Measurements from ENCODE around the gene SETBP1.

Gene SETBP1

DNA sequence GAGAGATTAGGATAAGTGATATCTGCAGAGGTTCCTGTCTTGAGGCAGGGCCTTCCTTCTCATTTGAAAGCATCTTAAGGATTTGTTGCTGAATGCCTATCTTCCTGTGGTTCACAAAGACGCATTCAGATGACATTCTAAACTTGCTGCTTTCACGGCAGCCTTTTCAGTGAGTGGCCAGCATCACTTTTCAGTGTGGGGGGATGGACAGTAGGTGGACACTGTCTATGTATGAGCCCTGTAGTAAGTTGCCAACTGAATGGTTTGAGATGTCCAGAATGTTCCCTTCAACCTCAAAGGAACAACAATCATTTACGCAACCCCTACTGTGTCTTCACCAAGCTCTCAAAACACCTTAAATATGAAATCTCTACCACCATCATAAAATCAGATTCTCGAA, 46.6 kb downstream of the SETBP1 start:
- Mint-ChIP-seq H3K9me3 (no peaks in the 10 kb centered on the region), H3K36me3 (peaks cover 38% of the 10 kb centered on the region), H3K27me3 (no peaks in the 10 kb centered on the region), H3K27ac (peak overlapping the region; percentile 94), H3K4me3 (no peak overlapping the region), H3K4me1 (peaks cover 100% of the 10 kb centered on the region)
- no peak for ATAC-seq

DNA sequence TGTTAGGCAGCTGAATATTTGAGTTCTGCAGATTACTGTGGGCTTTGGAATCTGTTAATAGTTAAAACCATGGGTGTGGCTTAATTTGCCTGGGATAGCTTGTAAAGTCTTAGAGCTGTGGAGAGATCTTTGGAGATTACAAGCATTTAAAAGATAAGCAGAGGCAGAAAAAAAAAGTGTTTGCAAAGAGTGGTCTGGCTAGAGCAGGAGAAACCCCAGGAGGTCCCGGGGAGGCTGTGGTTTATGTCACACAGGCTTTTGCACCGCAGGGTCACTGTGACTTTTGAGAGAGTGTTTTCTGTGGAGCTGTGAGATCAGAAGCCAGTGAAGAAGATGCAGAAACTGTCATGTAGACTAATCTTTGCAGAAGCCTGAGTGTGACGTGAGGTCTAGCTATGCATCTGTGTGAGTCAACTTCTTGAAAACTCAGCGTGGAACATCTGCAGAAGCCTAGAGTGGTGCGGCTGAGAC, 49.0 kb downstream of the SETBP1 start:
- Mint-ChIP-seq H3K27ac (peak overlapping the region; percentile 94), H3K9me3 (no peaks in the 10 kb centered on the region), H3K36me3 (peaks cover 40% of the 10 kb centered on the region), H3K4me1 (peaks cover 100% of the 10 kb centered on the region), H3K4me3 (peak overlapping the region; percentile 42), H3K27me3 (no peaks in the 10 kb centered on the region)
- peak; percentile 83 for ATAC-seq

DNA sequence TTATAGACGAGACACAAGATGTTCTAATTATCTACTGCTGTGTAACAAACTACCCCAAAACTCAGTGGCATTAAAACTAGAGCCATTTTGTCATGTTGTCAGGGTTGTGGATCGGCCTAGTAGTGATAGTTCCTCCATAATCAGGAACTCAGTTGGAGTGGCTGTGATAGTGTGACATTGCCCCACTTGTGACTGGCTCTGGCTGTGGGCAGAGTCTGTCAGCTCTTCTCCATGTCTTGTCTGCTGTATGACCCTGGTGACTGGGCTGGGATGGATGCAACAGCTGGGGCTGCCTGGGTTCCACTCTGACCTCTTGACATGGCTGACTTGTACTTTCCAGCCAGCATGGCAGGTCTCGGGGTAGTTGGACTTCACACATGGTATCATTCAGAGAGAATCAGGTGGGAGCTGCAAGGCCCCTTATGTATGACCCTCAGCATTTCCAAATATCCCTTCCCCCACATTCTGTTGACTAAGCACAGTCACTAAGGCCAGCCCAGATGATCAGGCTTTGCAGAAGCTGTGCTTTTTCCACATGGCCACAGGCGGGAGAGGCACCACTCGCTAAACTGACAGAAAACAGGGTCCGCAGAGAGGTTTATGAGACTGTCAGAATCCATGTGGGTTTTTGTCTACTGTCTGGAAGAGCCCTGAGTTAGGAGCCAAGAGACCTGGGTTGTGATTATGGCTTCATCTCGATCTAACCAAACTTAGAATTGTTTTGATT, 50.3 kb downstream of the SETBP1 start:
- peak overlapping the region; percentile 94 for H3K27ac Mint-ChIP-seq
- no peak for ATAC-seq
- H3K27me3 Mint-ChIP-seq, result no peaks in the 10 kb centered on the region
- H3K4me3 Mint-ChIP-seq, result no peak overlapping the region
- H3K9me3 Mint-ChIP-seq, result no peaks in the 10 kb centered on the region
- H3K4me1 Mint-ChIP-seq, result peaks cover 100% of the 10 kb centered on the region
- peaks cover 49% of the 10 kb centered on the region for H3K36me3 Mint-ChIP-seq

DNA sequence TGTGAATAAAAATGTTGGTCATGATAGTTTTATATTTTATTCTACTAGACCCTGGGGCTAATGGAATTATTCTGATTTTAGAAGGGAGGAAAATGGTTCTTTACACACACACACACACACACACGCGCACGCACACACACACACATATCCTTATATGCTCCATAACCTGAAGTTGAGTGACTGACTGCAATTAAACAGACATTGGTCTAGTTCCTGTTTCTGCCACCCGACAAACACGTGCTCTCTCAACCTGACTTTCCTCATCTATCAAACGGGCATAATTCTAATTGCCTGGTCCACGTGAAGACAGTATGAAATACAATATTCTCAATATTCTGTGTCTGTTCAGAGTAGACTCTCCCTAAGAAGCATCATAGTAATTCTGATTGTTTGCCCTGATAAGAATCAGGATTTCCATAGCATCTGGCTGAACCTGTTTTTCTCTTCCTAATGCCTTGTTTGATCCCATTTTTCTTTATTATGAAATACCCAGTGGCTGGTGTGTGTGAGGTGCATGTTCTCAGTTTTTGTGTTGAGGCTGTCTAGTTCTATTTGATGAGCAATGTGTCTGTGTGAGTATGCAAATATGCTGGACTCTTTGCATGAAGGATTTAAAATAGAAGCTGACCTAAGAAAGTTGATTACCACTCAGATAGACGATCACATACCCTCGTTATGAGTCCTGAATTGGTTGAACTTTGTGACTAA, 51.0 kb downstream of the SETBP1 start:
- H3K4me1 Mint-ChIP-seq, result peaks cover 97% of the 10 kb centered on the region
- H3K36me3 Mint-ChIP-seq, result peaks cover 54% of the 10 kb centered on the region
- H3K9me3 Mint-ChIP-seq, result no peaks in the 10 kb centered on the region
- H3K27ac Mint-ChIP-seq, result peak overlapping the region; percentile 94
- H3K27me3 Mint-ChIP-seq, result no peaks in the 10 kb centered on the region
- ATAC-seq, result peak; percentile 67
- peak overlapping the region; percentile 32 for H3K4me3 Mint-ChIP-seq

DNA sequence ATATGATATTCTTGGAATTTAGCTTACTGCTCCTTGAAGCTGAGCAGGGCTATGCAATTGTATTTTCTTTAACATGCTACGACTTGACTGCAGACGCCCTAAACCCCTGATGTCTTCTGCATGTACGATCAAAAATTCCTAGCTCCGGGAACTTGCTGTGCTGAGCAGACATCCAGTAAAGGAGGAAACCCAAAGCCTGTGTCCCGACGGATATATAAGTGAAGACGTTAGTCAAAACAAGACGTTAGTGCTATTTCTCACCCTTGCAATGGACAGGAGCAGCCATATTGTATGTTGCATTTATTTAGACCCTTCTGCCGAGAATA, 51.5 kb downstream of the SETBP1 start:
- no peak for ATAC-seq
- H3K27ac Mint-ChIP-seq, result peak overlapping the region; percentile 94
- peak overlapping the region; percentile 32 for H3K4me3 Mint-ChIP-seq

DNA sequence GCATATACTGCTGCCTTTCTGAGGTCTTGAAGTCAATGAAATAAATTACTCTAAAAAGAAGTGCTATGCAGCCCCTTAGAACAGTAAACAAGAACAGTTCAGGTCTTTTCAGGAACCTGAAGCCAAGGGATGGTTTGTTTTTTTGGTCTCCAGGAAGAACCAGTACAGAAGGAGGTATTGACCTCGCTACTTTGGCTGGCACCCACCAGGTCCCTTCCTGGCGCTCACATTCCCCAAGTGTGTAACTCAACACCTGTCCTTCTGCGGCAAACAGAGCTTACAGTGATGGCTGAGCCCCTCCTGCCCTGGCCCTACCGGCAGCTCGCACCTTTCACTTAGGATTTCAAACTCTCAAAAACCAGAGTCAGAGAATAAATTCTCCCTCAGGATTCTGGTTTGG, 51.9 kb downstream of the SETBP1 start:
- Mint-ChIP-seq H3K4me1 (peaks cover 92% of the 10 kb centered on the region), H3K4me3 (no peak overlapping the region), H3K9me3 (no peaks in the 10 kb centered on the region), H3K36me3 (peaks cover 58% of the 10 kb centered on the region), H3K27me3 (no peaks in the 10 kb centered on the region), H3K27ac (peak overlapping the region; percentile 94)
- ATAC-seq, result no peak

More for the DNA sequence above, 51.5 kb downstream of the SETBP1 start:
- Mint-ChIP-seq H3K4me1 (peaks cover 96% of the 10 kb centered on the region), H3K9me3 (no peaks in the 10 kb centered on the region), H3K27me3 (no peaks in the 10 kb centered on the region), H3K36me3 (peaks cover 58% of the 10 kb centered on the region)

DNA sequence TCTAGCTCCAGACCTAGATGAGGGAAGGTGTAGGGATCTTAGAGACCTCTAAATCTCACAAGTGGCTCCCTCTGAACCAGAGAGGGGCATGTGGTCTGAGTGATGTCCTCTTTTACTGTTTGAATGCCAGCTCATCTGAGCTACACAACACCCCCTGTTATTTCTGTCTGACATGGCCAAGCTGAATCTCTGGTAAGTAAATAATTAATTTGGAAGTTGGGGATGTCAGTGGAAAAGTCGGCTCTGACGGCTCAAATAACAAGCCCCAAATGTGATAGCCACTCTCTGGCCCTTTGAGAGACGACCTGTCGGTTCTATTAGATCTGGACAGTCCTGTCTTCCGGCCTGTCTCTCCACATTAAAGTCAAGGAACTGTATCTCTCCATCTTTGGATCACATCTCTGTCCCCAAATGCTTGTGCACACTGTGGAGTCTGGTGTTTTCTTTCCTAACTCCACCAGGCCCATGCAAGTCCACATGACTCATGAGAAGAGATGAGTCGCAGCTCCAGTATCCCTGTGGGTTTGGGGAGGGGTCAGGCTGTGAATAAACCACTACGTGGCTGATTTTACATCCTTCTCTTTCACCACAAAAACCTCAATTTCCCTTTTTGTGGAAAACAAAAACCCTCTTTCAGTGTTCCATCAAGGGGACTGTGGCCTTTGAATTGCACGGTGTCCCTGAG, 52.5 kb downstream of the SETBP1 start:
- Mint-ChIP-seq H3K9me3 (no peaks in the 10 kb centered on the region), H3K27me3 (no peaks in the 10 kb centered on the region), H3K27ac (peak overlapping the region; percentile 94), H3K4me3 (no peak overlapping the region), H3K4me1 (peaks cover 91% of the 10 kb centered on the region), H3K36me3 (peaks cover 64% of the 10 kb centered on the region)
- ATAC-seq, result no peak

DNA sequence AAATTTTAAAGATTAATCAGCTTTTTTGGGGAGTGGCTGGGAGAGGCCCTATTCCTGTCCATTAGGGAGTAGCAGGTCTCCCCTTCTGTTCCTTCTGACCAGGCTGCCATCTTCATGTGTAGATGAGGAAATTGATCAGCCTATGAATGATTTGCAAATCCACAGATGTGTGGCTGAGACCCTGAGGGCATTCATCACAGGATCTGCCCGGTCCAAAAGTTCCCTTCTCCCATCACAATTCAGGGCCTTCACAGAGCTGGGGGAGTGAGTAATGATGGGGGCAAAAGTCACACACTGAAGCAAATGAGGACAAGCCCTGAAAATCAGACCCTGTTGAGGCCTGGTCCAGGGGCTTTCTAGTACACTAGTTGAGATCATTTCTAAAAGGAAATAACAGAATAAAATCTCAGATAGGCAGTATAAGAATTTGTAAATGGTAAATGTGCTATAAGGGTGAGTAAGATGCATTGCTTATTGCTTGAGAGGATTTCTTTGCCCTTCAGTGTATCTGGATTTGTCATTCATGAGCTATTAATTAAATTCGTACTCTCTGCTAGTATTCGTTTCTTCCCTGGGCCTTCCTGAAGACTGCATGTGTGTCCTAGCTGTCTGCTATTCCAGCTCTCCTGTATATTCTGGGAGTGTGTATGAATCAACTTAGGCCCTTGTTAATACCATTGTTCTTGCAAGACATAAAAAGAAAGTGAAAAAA, 53.2 kb downstream of the SETBP1 start:
- H3K27me3 Mint-ChIP-seq, result no peaks in the 10 kb centered on the region

DNA sequence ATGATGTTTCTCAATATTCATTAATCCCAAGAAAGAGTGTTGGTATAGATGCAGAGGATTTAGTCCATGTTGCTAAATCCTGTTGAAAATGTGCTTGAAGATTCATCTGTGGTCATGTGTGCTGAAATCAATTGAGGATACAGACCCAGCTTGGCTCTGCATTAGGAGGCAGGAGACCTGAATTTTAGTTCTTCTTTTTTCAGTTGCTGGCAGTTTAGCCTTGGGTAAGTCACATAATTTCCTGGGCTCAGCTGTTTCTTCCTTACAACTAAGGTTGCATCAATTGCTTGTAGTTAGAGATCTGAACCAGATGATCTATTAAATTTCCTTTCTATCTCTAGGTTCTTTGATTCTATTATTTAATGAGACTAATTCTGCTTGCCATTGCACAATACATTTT, 54.4 kb downstream of the SETBP1 start:
- Mint-ChIP-seq H3K27me3 (no peaks in the 10 kb centered on the region), H3K9me3 (no peaks in the 10 kb centered on the region), H3K27ac (peak overlapping the region; percentile 69), H3K4me1 (peaks cover 87% of the 10 kb centered on the region), H3K4me3 (no peak overlapping the region), H3K36me3 (peaks cover 69% of the 10 kb centered on the region)
- no peak for ATAC-seq

More for the DNA sequence above, 53.2 kb downstream of the SETBP1 start:
- H3K36me3 Mint-ChIP-seq, result peaks cover 62% of the 10 kb centered on the region
- H3K4me1 Mint-ChIP-seq, result peaks cover 87% of the 10 kb centered on the region
- no peaks in the 10 kb centered on the region for H3K9me3 Mint-ChIP-seq
- no peak overlapping the region for H3K4me3 Mint-ChIP-seq
- peak overlapping the region; percentile 94 for H3K27ac Mint-ChIP-seq
- no peak for ATAC-seq

DNA sequence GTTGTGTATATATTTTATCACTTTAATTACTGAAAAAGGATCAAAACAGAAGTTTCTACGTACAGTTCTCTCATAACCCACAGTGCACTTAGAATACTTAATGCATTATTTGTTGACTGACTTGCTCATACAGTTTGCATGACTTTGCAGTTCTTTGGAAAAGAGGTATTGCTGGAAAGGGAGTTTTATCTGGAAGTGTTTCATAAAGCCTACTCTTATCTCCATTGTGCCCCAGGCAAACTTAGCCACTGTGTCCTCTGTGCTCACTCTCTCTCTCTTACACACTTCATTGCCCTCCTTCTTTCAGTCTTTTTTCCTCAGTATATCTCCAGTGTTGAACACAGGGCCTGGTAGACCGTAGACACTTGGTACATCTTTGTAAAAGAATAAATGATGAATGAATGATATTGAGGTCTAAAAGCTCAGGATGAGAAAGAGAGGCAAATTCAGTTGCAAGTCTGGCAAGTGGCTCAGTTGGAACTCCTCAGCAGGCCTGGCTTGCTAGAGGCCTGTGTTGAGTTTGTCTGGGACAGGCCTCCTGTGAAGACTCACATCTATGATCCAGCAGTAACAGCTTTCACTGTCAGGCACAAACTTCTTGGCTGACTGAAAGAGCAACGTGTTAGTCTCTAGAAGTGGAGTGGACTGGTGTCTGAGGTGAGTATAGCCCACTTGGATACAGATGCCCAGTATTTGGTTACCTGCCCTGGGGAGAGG, 56.1 kb downstream of the SETBP1 start:
- Mint-ChIP-seq H3K4me3 (no peak overlapping the region), H3K36me3 (peaks cover 69% of the 10 kb centered on the region), H3K27ac (no peak overlapping the region), H3K9me3 (no peaks in the 10 kb centered on the region), H3K27me3 (no peaks in the 10 kb centered on the region), H3K4me1 (peaks cover 87% of the 10 kb centered on the region)
- ATAC-seq, result no peak

DNA sequence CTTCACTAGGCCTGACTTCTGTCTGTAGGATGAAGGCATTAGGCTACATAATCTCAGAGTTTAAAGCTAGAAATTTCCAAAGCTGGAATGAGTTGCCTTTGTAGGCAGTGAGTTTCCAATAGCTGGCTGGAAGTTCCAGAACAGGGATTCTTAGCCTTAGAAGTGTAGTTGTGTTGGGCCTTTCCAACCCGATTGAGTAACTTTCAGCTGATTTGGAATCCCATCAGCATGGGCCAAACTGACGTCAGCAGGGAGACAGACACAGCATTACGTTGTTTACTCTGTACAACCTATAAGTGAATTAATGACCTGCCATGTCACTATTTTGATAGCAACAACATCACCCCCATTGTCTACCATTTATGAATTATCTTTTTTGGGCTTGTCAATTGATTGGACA, 56.9 kb downstream of the SETBP1 start:
- H3K27ac Mint-ChIP-seq, result peak overlapping the region; percentile 10

DNA sequence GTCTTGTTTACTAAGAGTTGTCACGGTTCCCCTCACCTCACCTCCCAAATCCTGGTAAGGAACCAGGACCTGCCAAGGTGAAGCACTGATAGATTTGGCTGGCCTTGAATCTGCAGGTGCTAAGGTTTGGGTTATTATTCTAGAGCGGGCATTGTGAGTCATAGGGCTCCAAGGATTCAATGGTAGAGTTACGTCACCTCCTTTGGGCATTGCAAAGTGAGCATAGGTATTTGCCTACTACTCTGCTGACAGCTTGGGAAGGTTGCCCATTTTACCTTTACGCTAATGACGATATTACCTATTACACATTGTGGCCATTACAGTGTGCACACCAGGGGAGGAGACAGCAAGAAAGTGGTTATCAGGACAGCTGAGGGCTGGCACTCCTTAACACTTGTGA, 59.3 kb downstream of the SETBP1 start:
- H3K36me3 Mint-ChIP-seq, result peaks cover 72% of the 10 kb centered on the region
- ATAC-seq, result no peak
- peaks cover 75% of the 10 kb centered on the region for H3K4me1 Mint-ChIP-seq
- H3K27ac Mint-ChIP-seq, result peak overlapping the region; percentile 10
- H3K9me3 Mint-ChIP-seq, result no peaks in the 10 kb centered on the region
- H3K27me3 Mint-ChIP-seq, result no peaks in the 10 kb centered on the region
- H3K4me3 Mint-ChIP-seq, result no peak overlapping the region

More for the DNA sequence above, 56.9 kb downstream of the SETBP1 start:
- no peak for ATAC-seq
- Mint-ChIP-seq H3K4me1 (peaks cover 87% of the 10 kb centered on the region), H3K27me3 (no peaks in the 10 kb centered on the region), H3K4me3 (no peak overlapping the region), H3K9me3 (no peaks in the 10 kb centered on the region), H3K36me3 (peaks cover 70% of the 10 kb centered on the region)

DNA sequence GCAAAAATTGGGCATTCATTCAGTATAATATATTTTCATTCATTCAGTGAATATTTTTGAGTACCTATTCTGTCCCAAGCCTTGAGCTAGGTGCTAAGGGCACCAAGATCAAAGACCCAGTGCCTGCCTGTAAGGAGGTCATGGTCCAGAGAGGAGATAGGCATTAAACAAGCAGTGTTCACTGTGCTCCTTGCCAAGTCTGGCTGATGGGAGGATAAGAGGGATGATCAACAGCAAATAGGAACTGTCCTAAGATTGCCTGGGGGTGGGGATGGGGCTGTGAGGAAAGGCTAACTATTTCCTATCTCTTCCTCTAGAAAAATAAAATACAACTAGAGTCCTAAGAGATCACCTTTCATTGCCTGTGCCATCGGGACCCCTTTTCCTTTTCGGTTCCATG, 60.4 kb downstream of the SETBP1 start:
- Mint-ChIP-seq H3K27ac (peak overlapping the region; percentile 82), H3K4me1 (peaks cover 75% of the 10 kb centered on the region), H3K36me3 (peaks cover 72% of the 10 kb centered on the region), H3K9me3 (no peaks in the 10 kb centered on the region), H3K27me3 (no peaks in the 10 kb centered on the region), H3K4me3 (no peak overlapping the region)
- no peak for ATAC-seq

DNA sequence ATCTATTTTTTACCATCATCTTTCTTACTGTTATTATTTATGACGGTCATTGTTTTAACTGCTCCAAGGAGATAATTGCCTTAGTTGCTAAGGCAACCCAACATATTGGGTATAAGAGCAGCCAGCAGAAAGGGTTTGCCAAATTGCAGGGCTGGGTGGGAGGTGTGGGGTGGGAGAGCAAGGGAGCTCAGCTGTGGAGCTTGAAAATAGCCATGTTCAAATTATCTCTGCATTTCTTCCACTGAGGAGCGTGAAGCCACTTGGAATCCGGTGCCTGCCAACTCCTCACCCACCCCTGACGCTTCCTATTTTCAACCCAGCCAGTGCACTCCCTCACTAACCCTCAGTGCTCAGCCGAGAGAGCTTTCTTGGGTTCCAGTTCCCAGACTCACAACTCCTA, 60.8 kb downstream of the SETBP1 start:
- no peaks in the 10 kb centered on the region for H3K9me3 Mint-ChIP-seq
- H3K27ac Mint-ChIP-seq, result peak overlapping the region; percentile 82
- H3K4me3 Mint-ChIP-seq, result no peak overlapping the region
- no peak for ATAC-seq
- peaks cover 74% of the 10 kb centered on the region for H3K36me3 Mint-ChIP-seq
- no peaks in the 10 kb centered on the region for H3K27me3 Mint-ChIP-seq
- H3K4me1 Mint-ChIP-seq, result peaks cover 78% of the 10 kb centered on the region
